ENCODE data around the gene PNCK. TPM values are rescaled to one million over a fixed set of nuclear protein-coding genes. Genes with fewer than 3 reads are reported as not detected.

Gene PNCK
- total and polyA plus RNA-seq, 2 of the 13 experiments (the other 11 are each of a cell fraction or from before 2014, with no cell fraction given): 33.1 TPM; not detected in 1

DNA sequence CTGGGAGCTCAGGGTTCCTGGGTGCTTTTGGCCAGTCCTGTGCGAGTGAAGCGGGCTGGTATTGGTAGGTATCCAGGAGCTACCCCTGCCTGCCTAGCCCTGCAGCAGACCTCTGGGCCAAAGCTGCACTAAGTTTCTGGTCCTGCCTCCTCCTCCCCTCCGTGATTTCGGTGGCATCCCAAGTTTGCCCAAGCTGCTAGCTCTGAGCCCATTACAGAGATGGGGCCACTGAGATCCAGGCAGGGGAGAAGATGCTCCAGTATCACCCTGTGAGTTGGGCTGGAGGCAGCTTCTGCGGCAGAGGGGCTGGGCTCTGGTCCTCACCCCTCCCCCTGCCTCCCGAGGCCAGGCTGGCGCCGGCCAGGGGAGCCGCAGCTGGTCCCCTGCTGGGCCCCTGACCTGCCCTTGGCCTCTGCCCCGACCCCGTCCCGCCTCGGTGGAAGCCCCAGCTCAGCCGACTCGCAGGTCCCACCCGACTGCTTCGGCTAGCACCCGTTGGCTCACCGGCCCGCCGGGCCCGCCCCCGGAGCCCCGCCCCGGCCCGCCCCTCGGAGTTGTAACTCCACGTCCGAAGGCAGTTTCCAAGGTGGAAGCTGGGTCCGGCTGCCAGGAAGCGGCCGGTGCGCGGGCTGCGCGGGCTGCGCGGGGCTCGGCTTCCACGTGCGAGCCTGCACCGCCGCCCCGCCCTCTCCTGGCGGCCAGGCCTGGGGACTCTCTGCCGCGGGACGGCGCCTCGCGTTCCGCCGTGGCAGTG, 26.8 kb downstream of the PNCK start, which contains the start of gene DUSP9 (continued):
- TF ChIP-seq, protein P1, sequence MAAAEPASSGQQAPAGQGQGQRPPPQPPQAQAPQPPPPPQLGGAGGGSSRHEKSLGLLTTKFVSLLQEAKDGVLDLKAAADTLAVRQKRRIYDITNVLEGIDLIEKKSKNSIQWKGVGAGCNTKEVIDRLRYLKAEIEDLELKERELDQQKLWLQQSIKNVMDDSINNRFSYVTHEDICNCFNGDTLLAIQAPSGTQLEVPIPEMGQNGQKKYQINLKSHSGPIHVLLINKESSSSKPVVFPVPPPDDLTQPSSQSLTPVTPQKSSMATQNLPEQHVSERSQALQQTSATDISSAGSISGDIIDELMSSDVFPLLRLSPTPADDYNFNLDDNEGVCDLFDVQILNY (CRISPR knock-in tag; conservative IDR thresholded peaks at IDR 0.05): no peak
- TF ChIP-seq MXD4 (CRISPR knock-in tag; IDR thresholded peaks at IDR 0.05) (no peak), SMAD1 (CRISPR knock-in tag; IDR thresholded peaks at IDR 0.05; ENCODE audit: borderline replicate concordance, low read depth) (no peak), GFI1 (CRISPR knock-in tag; IDR thresholded peaks at IDR 0.05; ENCODE audit: borderline replicate concordance) (no peak), POLR2G (IDR thresholded peaks at IDR 0.05; ENCODE audit: low read depth, low read length) (peak; percentile 58), HMGA1 (CRISPR knock-in tag; conservative IDR thresholded peaks at IDR 0.05) (no peak), MBNL3 (CRISPR knock-in tag; conservative IDR thresholded peaks at IDR 0.05) (no peak), ZNF224 (CRISPR knock-in tag; IDR thresholded peaks at IDR 0.05) (no peak), GABPA (IDR thresholded peaks at IDR 0.05; ENCODE audit: low read depth, low read length) (no peak), GABPA (CRISPR knock-in tag; IDR thresholded peaks at IDR 0.05; ENCODE audit: low read depth) (no peak), RBFOX2 (IDR thresholded peaks at IDR 0.05; ENCODE audit: low read depth, low read length) (peak; percentile 85), EEA1 (CRISPR knock-in tag; IDR thresholded peaks at IDR 0.05; ENCODE audit: borderline replicate concordance) (no peak), ZNF562 (CRISPR knock-in tag; IDR thresholded peaks at IDR 0.05; ENCODE audit: borderline replicate concordance) (no peak), SNAPC2 (CRISPR knock-in tag; IDR thresholded peaks at IDR 0.05) (no peak), PCBP1 (IDR thresholded peaks at IDR 0.05; ENCODE audit: borderline replicate concordance, low read depth, low read length) (no peak)
- TF ChIP-seq, protein P2, sequence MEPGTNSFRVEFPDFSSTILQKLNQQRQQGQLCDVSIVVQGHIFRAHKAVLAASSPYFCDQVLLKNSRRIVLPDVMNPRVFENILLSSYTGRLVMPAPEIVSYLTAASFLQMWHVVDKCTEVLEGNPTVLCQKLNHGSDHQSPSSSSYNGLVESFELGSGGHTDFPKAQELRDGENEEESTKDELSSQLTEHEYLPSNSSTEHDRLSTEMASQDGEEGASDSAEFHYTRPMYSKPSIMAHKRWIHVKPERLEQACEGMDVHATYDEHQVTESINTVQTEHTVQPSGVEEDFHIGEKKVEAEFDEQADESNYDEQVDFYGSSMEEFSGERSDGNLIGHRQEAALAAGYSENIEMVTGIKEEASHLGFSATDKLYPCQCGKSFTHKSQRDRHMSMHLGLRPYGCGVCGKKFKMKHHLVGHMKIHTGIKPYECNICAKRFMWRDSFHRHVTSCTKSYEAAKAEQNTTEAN (CRISPR knock-in tag; conservative IDR thresholded peaks at IDR 0.05): no peak
- TF ChIP-seq, protein P3, sequence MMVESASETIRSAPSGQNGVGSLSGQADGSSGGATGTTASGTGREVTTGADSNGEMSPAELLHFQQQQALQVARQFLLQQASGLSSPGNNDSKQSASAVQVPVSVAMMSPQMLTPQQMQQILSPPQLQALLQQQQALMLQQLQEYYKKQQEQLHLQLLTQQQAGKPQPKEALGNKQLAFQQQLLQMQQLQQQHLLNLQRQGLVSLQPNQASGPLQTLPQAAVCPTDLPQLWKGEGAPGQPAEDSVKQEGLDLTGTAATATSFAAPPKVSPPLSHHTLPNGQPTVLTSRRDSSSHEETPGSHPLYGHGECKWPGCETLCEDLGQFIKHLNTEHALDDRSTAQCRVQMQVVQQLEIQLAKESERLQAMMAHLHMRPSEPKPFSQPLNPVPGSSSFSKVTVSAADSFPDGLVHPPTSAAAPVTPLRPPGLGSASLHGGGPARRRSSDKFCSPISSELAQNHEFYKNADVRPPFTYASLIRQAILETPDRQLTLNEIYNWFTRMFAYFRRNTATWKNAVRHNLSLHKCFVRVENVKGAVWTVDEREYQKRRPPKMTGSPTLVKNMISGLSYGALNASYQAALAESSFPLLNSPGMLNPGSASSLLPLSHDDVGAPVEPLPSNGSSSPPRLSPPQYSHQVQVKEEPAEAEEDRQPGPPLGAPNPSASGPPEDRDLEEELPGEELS (CRISPR knock-in tag; IDR thresholded peaks at IDR 0.05): peak; percentile 66; the same call in 1 of the 2 replicates
- TF ChIP-seq, protein P4, sequence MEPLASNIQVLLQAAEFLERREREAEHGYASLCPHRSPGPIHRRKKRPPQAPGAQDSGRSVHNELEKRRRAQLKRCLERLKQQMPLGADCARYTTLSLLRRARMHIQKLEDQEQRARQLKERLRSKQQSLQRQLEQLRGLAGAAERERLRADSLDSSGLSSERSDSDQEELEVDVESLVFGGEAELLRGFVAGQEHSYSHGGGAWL (CRISPR knock-in tag; IDR thresholded peaks at IDR 0.05): no peak
- TF ChIP-seq, protein P5, sequence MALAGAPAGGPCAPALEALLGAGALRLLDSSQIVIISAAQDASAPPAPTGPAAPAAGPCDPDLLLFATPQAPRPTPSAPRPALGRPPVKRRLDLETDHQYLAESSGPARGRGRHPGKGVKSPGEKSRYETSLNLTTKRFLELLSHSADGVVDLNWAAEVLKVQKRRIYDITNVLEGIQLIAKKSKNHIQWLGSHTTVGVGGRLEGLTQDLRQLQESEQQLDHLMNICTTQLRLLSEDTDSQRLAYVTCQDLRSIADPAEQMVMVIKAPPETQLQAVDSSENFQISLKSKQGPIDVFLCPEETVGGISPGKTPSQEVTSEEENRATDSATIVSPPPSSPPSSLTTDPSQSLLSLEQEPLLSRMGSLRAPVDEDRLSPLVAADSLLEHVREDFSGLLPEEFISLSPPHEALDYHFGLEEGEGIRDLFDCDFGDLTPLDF (CRISPR knock-in tag; IDR thresholded peaks at IDR 0.05): no peak
- TF ChIP-seq, protein P6, sequence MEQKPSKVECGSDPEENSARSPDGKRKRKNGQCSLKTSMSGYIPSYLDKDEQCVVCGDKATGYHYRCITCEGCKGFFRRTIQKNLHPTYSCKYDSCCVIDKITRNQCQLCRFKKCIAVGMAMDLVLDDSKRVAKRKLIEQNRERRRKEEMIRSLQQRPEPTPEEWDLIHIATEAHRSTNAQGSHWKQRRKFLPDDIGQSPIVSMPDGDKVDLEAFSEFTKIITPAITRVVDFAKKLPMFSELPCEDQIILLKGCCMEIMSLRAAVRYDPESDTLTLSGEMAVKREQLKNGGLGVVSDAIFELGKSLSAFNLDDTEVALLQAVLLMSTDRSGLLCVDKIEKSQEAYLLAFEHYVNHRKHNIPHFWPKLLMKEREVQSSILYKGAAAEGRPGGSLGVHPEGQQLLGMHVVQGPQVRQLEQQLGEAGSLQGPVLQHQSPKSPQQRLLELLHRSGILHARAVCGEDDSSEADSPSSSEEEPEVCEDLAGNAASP (CRISPR knock-in tag; IDR thresholded peaks at IDR 0.05; ENCODE audit: borderline replicate concordance): peak; percentile 67; the same call in 1 of the 2 replicates
- TF ChIP-seq, protein P7, sequence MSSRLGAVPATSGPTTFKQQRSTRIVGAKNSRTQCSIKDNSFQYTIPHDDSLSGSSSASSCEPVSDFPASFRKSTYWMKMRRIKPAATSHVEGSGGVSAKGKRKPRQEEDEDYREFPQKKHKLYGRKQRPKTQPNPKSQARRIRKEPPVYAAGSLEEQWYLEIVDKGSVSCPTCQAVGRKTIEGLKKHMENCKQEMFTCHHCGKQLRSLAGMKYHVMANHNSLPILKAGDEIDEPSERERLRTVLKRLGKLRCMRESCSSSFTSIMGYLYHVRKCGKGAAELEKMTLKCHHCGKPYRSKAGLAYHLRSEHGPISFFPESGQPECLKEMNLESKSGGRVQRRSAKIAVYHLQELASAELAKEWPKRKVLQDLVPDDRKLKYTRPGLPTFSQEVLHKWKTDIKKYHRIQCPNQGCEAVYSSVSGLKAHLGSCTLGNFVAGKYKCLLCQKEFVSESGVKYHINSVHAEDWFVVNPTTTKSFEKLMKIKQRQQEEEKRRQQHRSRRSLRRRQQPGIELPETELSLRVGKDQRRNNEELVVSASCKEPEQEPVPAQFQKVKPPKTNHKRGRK (CRISPR knock-in tag; IDR thresholded peaks at IDR 0.05): no peak

All from HepG2 (cell line).